GM12801 (cell line): ENCODE results near the gene URAD.

Experiments
- CTCF ChIP-seq: IDR thresholded peaks from one replicate; pipeline ENCODE4 v1.5.1; 2011; ENCODE audit warnings: control low read depth; ENCODE audit not compliant: insufficient read length; ENCODE audit errors: extremely low read depth

The URAD gene

GRCh38 chr13:27991881-27992280 lies 3.4 kb upstream of the URAD start:
- TF ChIP-seq CTCF: no peak

- no peak for TF ChIP-seq CTCF
These were observed 2.9 kb downstream of the URAD start for GRCh38 chr13:27985600-27985999.

- no peak for TF ChIP-seq CTCF
These were observed 6.1 kb downstream of the URAD start for GRCh38 chr13:27982361-27982760.

- TF ChIP-seq CTCF: no peak
These were observed 7.3 kb downstream of the URAD start for GRCh38 chr13:27981006-27981708.

GRCh38 chr13:27980280-27980998 lies 8.1 kb downstream of the URAD start:
- no peak for TF ChIP-seq CTCF

- TF ChIP-seq CTCF: no peak
These were observed 8.7 kb downstream of the URAD start for GRCh38 chr13:27979765-27980279.

GRCh38 chr13:27979001-27979643 lies 9.4 kb downstream of the URAD start:
- no peak for TF ChIP-seq CTCF
